ENCODE measurements around the gene PRODH.
"Not testable (repeated sequence)": the region's sequence is repeated elsewhere in the genome, so short reads cannot be mapped to it uniquely, and the experiment has no call there.

The PRODH gene

GRCh38 chr22:18954303-18954989 lies 18.4 kb upstream of the PRODH start:
- peak; percentile 34 for DNase-seq (ENCODE audit: low read depth)

- DNase-seq (ENCODE audit: low read depth) = not testable (repeated sequence)
Observed at GRCh38 chr22:18953128-18953527, 17.0 kb upstream of the PRODH start.

- DNase-seq (ENCODE audit: low read depth) = no peak
Observed at GRCh38 chr22:18952022-18952421, 15.9 kb upstream of the PRODH start.

GRCh38 chr22:18950141-18950540 lies 14.0 kb upstream of the PRODH start:
- DNase-seq (ENCODE audit: low read depth) = no peak

- DNase-seq (ENCODE audit: low read depth) = no peak
Observed at GRCh38 chr22:18947905-18948304, 11.8 kb upstream of the PRODH start.

- not testable (repeated sequence) for DNase-seq (ENCODE audit: low read depth)
Observed at GRCh38 chr22:18947105-18947504, 11.0 kb upstream of the PRODH start.

GRCh38 chr22:18938691-18939090 lies 2.6 kb upstream of the PRODH start:
- DNase-seq (ENCODE audit: low read depth) = not testable (repeated sequence)

GRCh38 chr22:18934688-18935087 lies 1.4 kb downstream of the PRODH start:
- DNase-seq (ENCODE audit: low read depth) = not testable (repeated sequence)

GRCh38 chr22:18933914-18934313 lies 2.2 kb downstream of the PRODH start:
- no peak for DNase-seq (ENCODE audit: low read depth)

GRCh38 chr22:18931905-18932652 lies 4.0 kb downstream of the PRODH start:
- DNase-seq (ENCODE audit: low read depth) = no peak

- no peak for DNase-seq (ENCODE audit: low read depth)
Observed at GRCh38 chr22:18929459-18929858, 6.6 kb downstream of the PRODH start.

- no peak for DNase-seq (ENCODE audit: low read depth)
Observed at GRCh38 chr22:18927573-18927972, 8.5 kb downstream of the PRODH start.

- DNase-seq (ENCODE audit: low read depth) = no peak
Observed at GRCh38 chr22:18927020-18927419, 9.1 kb downstream of the PRODH start.

- no peak for DNase-seq (ENCODE audit: low read depth)
Observed at GRCh38 chr22:18925368-18926064, 10.6 kb downstream of the PRODH start.

- DNase-seq (ENCODE audit: low read depth) = not testable (repeated sequence)
Observed at GRCh38 chr22:18920257-18920902, 15.7 kb downstream of the PRODH start.

GRCh38 chr22:18917818-18918217 lies 18.3 kb downstream of the PRODH start:
- not testable (repeated sequence) for DNase-seq (ENCODE audit: low read depth)

- DNase-seq (ENCODE audit: low read depth) = not testable (repeated sequence)
Observed at GRCh38 chr22:18915550-18915949, 20.5 kb downstream of the PRODH start.

- not testable (repeated sequence) for DNase-seq (ENCODE audit: low read depth)
Observed at GRCh38 chr22:18914558-18914957, 21.5 kb downstream of the PRODH start.

GRCh38 chr22:18912264-18912946 lies 23.7 kb downstream of the PRODH start:
- DNase-seq (ENCODE audit: low read depth) = not testable (repeated sequence)

GRCh38 chr22:18911535-18911934 lies 24.6 kb downstream of the PRODH start:
- DNase-seq (ENCODE audit: low read depth) = not testable (repeated sequence)

- DNase-seq (ENCODE audit: low read depth) = no peak
Observed at GRCh38 chr22:18909556-18909955, 26.5 kb downstream of the PRODH start.

GRCh38 chr22:18906896-18907295 lies 29.2 kb downstream of the PRODH start:
- DNase-seq (ENCODE audit: low read depth) = no peak

Measured in iris pigment epithelial cell (primary cell).